AML-193 (cell line): ENCODE measurements around the gene APBA2.
"Not testable (repeated sequence)": the region's sequence is repeated elsewhere in the genome, so short reads cannot be mapped to it uniquely, and the experiment has no call there.

Experiments used
- DNase-seq, 2 experiments: peaks; one replicate each; lab custom pipeline; 2025; lab: John Stamatoyannopoulos, UW

APBA2 gene

DNA sequence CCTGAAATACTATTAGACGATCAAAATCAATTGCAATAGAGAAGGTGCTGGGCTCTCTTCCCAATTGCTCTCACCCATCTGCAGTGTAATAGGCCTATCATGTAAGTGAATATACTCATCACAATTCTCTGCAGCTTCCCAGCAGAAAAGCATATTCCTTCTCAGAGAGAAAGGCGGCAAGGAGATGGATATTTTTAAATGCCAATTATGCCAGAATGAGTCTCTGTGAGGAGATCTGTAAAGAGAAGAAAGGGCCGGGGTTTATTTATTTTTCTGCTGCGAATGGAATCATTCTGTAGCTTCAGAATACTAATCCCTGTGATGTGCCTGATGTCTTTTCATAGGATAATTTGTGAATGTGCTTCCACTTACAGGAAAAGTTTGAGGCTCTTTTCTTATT, 112.0 kb downstream of the APBA2 start:
- no peak for DNase-seq

DNA sequence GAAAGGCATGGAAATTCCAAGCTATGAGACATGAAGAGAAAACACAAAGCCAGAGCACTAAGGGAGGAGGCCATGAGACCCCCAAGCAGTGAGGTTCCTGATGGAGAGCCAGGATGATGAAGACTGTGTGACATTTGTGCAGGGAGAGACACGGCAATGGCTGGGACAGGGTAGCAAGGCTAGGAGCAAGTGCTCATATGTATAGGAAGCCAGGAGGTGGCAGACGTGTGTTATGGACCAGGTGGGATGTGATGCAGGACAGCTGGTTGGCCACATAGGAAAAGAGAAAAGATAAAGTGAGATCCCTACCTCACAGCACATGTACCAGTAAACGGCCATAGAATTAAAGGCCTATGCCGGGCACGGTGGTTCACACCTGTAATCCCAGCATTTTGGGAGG, 112.7 kb downstream of the APBA2 start:
- DNase-seq = no peak

DNA sequence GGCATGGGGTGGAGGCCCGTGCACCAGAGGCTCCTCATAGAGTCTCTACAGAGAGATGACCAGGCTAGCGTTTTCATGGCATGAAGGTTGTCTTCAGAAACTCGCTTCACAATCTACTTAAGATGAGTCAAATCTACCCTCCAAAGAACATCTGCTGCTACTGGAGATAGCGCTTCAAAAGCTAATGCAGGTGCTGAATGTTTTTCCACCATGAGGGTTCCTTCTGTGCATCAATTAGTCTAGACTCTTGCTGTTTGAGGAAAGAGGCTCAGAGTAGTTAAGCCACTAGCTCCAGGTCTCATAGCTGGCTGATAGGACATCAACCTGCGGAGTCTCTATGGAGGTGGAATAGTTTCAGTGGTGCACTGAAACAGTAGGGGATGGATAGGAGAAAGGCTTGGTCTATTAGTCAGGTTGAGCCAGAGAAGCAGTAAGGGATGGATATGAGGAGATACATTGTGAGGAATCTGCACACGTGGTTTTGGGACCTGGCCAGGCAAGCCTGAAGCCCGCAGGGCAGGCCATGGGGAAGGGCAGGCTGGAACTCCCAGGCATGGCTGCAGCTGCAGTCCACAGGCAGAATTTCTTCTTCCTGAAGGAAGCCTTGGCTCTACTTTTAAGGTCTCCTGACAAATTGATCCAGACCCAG, 117.5 kb downstream of the APBA2 start:
- no peak for DNase-seq

DNA sequence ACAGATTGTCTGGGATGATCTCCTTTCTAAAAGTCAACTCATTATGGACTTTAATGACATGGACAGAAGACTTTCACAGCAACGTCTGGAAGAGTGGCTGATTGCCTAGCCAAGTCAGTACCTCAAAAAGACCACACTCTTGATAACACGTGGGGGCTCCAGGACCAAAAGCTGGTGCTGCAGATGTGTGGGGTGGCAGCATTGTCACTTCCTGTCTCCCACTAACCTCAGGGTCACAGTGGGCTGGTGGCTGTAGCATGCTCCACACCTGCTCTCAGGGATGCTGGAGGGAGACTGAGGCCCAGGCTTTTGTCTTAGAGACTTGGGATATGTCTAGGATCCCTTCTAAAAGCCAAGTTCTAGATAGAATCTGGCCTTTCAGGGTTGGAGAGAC, 118.1 kb downstream of the APBA2 start:
- no peak for DNase-seq

DNA sequence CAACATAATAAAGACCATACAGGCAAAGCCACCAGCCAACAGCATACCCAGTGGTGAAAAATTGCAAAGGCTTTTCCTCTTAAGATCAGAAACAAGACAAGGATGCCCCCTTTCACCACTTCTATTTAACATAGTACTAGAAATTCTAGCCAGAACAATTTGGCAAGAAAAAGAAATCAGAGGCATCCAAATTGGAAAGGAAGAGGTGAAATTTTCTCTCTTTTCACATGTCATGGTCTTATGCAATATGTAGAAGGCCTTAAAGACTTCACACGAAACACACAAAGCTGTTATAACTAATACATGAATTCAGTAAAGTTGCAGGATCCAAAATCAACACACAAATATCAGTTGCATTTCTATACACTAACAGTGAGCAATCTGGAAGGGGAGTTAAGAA, 120.2 kb downstream of the APBA2 start:
- DNase-seq = no peak

DNA sequence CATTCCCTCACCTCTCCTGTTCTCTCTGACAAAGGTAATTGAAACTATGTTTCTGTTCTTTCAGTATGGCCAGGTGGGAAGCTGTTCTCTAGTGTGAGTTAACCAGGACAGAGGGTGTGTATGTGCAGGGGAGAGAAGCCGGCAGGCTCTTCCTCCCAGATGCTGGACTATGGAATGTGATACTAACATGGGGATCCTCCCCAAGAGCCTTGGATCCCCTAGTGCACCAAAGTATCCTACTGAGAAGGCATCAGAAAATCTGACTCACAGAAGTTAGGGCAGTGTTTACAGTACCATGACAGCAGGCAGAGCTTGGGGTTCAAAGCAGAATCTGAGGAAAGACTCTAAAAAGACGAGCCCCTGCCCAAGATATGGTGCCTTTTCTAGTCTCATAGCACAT, 123.1 kb downstream of the APBA2 start:
- DNase-seq = no peak

DNA sequence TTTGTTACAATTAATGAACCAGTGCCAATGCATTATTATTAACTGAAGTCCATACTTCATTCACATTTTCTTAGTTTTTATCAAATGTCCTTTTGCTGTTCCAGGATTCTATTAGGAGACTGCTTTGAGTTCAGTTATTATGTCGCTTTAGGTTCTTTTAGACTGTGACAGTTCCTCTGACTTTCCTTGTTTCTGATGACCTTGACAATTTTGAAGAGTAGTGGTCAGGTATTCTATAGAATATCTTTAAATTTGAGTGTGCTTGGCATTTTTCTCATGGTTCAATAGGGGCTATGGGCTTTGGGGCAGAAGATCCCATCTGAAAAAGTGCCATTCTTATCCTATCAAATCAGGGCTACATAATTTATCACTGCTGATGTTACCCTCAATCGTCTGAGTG, 126.3 kb downstream of the APBA2 start:
- DNase-seq = no peak

DNA sequence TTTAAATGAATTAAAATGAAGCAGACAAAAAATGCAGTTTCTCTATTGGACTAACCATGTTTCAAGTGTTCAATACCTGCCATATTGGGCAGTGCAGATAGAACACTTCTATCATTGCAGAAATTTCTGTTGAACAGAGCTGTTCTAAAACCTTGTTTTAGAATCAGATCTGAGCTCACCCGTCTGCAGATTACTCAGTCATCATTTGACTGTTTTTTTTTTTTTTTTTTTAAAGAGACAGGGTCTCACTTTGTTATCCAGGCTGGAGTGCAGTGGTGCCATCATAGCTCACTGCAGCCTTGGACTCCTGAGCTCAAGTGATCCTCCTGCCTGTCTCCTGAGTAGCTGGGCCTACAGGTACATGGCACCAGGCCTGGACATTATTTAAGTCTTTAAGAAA, 128.7 kb downstream of the APBA2 start:
- DNase-seq = no peak

DNA sequence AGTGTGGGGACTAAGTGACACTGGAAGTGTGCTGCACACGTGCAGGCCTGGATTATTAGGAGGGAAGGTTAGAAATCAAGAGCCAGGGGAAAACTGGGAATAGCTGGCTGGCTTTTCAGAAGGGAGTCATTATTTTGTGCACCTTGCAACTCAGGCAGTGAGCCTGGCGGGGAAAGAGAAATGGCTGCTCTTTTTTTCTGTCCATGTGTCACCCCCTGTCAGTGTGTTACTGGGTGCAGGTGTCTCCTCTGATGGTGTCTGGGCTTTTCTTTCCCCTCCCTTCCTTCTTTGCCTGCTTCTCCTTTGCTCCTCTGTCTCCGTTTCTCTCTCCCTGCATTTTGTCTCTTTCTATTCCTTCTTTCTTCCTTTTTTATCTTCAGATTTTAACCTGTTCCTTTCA, 130.7 kb downstream of the APBA2 start:
- DNase-seq = no peak

DNA sequence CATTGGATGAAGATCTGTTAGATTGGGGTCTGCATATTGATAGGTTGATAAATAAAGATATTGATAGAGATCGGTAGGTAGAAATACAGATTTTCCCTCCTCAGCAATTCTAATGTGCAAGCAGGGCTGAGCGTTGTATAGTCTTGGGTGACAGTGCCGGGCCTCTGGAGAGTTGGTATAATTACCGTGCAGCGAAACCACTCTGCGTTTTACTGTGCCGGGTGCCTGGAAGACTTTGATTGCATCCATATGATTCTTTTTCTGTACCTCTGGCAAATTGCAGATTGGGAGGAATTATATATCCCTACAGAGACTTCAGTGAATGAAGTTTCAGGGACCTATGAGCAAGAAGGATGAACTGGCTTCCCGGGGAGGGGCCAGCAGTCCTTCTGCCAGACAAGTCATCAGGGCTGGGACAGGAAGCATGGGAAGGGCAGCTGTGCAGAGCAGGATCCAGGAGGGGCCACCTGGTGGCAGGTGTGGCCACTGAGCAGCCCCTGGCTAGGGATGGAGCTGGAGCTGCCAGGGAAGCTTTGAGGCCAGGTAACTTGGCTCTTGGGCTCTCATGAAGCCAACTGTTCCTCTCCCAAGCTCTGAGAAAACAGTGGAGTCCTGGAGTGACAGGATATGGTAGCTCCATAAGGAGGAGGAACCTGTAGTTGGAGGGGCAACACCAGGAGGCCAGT, 132.5 kb downstream of the APBA2 start:
- no peak for DNase-seq

DNA sequence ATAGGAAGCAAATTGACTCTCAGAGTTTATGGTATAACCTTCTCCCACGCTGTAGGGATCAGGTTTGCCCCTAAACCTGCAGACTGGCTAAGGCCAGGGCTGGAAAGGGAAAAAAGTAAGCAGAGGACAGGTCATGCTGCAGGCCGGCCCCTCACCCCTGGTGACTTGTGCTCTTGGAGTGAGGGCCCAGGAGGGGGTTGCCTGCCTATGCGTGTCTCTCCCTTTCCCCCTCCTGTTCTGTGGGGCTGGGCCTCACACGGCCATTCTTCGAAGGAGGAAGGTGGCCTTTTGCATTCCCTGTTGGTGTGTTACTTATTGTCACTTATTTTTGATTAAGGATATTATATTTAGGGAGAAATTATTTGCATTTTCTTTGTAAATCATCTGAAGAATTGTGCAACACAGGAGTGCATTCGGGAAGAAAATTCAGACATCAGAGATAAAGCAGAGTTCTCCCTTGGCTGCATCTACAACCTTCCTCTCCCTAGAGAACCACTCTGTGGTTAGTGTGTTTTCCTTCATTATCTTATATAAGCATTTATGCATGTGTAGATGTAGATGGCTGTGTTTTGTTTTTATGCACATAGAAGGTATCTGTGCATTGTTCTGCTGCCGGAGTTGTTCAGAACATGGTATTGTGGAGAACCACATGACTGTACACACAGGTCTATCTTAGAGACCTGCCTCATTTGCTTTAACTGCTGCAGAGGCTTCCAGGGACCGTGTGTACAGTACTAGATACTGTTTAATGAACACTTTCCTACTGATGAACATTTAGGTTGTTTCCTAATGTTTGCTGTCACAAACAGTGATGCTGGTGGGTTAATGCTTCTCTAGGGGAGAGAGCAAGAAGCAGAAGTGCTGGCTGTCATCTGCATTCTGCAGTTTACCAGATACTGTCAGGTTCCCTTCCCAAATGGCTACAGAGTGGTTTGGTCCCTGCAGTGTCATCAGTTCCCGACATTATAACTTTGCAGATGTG, 133.5 kb downstream of the APBA2 start:
- DNase-seq = no peak

DNA sequence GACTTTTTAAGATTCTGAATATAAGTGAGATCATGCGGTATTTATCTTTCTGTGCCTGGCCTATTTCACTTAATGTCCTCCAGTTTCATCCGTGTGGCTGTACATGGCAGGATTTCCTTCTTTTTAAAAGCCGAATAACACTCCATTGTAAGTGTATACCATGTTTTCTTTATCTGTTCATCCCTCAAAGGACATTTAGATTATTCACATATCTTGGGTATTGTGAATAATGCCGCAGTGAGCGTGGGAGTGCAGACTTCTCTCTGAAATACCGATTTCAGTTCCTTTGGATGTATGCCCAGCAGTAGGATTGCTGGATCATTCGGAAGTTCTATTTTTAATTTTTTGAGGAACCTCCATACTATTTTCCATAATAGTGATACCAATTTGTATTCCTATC, 136.1 kb downstream of the APBA2 start:
- no peak for DNase-seq

DNA sequence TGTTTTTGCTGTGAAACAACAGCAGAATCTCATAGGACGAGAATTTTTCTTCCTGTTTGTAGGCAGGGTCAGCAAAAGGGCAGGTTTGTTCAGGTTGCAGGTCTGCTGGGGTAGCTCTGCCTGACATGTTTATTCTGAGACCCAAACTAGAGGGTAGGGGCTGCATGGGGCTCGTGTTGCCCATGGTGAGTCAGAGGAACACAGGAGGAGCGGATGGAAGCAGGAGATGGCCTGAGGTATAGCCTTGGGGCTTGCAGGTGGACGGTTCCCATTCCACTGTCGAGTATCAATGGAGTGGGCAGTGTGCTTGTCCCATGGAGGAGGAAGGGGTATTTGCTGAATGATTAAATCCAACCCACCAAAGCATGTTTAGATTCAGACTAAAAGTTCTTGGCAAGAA, 138.9 kb downstream of the APBA2 start:
- DNase-seq = no peak

DNA sequence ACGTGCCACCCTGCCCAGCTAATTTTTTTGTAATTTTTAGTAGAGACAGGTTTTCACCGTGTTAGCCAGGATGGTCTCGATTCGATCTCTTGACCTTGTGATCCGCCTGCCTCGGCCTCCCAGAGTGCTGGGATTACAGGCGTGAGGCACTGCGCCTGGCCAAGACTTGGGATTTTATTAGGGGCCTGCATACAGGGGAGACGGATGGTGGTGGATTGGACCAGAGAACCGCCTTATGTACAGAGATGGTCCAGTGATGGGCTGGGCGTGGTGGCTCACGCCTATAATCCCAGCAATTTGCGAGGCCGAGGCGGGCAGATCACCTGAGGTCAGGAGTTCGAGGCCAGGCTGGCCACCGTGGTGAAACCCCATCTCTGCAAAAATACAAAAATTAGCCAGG, 139.6 kb downstream of the APBA2 start:
- not testable (repeated sequence) for DNase-seq

DNA sequence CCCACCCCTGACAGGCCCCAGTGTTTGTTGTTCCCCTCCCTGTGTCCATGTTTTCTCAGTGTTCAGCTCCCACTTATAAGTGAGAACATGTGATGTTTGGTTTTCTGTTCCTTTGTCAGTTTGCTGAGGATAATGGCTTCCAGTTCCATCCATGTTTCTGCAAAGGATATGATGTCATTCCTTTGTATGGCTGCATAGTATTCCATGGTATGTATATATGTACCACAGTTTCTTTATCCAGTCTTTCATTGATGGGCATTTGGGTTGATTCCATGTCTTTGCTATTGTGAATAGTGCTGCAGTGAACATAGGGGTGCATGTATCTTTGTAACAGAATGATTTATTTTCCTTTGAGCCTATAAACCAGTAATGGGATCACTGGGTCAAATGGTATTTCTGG, 142.4 kb downstream of the APBA2 start:
- not testable (repeated sequence) for DNase-seq

DNA sequence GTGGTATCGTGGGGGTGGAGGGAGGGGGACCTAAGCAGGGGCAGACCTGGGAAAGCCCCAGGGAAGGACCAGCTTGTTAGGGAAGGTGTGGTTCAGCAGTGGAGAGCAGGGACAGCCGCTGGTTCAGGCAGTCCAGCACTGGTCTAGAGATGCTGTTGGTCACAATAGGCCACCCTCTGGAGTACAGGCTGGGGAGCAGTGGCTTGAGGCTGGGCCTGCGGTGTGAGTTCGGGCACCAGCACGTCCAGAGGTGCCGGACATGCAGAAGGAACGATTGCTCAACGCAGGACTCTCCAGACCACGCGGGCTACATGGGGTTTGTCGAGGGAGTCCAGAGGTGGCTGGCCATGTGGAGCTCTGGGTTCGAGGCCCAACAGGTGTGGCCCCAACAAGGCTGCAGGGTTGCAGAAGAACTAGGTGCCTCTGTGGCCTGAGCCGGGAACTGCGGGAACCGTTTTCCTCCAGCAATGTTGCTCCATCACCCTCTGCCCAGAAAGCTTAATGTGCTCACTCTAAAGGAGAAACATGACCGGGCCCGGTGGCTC, 143.9 kb downstream of the APBA2 start:
- DNase-seq = no peak

DNA sequence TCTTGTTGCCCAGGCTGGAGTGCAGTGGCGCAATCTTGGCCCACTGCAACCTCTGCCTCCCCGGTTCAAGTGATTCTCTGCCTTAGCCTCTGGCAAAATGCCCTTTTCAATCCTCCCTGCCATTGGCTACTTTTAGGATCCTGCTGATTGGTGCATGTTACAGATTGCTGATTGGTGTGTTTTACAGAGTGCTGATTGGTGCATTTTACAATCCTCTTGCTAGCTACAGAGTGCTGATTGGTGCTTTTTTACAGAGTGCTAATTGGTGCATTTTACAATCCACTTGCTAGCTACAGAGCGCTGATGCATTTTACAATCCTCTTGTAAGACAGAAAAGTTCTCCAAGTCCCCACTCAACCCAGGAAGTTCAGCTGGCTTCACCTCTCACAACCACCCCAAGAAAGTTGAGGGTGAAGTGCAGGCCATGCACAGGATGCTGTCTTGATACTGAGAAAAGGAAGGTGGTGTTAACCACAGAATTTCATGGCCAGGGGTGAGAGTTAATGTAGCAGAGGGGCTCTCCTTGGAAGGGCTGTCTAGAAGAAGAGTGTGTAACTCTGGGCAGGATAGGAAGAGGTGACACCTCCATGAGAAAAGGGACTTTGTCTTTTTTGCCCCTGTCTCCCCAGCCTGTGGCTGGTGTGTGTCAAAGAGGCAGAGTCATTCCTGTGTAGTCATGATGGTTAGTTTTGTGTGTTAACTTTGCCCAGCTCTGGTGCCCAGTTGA, 145.9 kb downstream of the APBA2 start:
- DNase-seq = no peak

DNA sequence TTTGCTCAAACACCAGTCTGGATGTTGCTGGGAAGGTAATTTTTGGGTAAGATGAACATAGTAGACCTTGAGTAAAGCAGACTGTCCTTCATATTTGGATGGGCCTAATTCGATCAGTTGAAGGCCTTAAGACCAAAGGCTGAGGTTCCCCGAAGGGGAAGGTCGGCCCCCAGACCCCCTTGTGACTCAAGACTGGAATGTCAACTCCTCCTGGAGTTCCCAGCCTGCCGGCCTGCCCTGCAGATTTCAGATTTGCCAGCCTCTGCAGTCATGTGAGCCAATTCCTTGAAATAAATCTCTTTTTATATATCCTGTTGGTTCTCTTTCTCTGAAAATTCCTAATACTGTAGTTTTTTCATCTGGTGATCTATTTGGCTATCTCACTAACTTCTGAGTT, 146.5 kb downstream of the APBA2 start:
- no peak for DNase-seq

DNA sequence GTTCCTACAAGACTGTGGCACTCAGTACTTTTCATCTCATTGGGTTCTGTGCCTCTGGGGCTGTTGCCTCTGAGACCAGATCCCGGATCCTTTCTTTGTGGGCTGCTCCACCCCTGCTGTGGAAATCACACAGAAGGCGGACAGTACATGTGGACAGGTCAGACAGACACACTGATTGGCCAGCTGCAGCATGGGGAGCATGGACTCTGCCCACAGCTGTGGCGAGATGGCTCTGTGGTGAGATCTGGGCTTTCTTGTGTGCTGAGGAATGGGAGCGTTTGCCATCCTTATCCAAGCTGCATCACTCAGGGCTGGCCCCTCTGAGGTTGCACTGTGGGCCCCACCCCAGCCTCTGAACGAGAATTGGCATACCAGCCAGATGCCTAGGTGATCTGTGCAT, 147.0 kb downstream of the APBA2 start:
- no peak for DNase-seq

DNA sequence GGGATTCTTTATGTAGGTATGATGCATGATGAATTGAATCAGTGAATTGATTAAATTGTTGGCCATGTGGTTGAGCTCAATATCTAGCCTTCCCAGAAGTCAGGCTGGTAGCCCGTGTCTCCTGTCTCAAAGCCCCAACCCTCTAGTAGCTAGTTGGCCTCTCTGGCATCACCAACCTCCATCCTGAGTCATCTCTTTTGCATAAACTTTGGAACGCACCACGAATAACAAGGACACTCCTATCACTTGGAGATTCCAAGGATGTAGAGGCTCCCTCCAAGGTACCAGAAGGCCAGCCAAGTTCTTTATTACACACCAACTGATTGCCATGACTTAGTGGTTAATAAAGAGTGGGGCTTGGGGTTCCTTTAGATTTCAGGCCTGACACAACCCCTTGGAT, 148.4 kb downstream of the APBA2 start:
- no peak for DNase-seq

DNA sequence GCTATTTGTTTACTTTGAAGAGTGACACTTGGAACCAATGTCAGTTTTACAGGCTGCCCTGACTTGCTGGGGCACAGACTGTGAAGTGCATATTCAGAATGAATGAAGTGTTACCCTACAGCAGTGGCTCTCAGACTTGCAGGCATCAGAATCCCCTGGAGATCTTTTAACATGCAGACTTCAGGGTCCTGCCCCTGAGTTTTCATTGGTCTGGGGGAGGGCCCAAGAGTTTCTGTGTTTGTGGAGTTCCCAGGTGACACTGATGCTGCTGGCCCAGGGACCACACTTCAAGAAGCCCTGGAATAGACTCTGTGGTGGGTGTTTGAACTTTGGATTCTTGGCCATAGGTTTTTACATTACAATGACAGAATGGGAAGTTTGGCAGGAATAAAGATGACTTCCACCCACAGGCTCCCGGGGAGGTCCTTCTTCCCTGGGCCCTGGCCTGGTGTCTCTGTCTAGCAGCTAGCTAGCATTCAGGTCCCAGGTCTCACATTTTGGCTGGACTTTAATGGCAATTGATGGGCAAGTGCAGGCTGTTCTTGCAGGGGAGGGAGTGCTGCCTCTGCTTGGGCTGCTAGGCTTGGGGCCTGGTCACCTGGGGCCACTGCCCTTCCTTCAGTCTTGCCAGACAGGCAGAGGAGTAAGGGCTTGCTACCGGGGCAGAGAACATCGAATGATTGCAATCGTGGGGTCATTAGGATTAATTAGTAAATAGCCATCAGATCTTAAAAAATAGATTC, 149.0 kb downstream of the APBA2 start:
- DNase-seq = no peak
